HG03159 (cell line): Measurements from ENCODE around the gene PRMT2.
"Not testable (repeated sequence)": the region's sequence is repeated elsewhere in the genome, so short reads cannot be mapped to it uniquely, and the experiment has no call there.

Source experiments
- ATAC-seq: cut with Tn5 transposase; IDR thresholded peaks from one replicate; pipeline ENCODE4 v1.9.1; 2021; ENCODE audit warnings: mild to moderate bottlenecking, moderate library complexity; ENCODE audit not compliant: unreplicated experiment

PRMT2 gene

DNA sequence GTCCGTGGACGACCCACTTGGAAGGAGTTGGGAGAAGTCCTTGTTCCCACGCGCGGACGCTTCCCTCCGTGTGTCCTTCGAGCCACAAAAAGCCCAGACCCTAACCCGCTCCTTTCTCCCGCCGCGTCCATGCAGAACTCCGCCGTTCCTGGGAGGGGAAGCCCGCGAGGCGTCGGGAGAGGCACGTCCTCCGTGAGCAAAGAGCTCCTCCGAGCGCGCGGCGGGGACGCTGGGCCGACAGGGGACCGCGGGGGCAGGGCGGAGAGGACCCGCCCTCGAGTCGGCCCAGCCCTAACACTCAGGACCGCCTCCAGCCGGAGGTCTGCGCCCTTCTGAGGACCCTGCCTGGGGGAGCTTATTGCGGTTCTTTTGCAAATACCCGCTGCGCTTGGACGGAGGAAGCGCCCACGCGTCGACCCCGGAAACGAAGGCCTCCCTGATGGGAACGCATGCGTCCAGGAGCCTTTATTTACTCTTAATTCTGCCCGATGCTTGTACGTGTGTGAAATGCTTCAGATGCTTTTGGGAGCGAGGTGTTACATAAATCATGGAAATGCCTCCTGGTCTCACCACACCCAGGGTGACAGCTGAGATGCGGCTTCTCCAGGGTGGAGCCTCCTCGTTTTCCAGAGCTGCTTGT lies 32.4 kb downstream of the PRMT2 start:
- ATAC-seq = no peak

DNA sequence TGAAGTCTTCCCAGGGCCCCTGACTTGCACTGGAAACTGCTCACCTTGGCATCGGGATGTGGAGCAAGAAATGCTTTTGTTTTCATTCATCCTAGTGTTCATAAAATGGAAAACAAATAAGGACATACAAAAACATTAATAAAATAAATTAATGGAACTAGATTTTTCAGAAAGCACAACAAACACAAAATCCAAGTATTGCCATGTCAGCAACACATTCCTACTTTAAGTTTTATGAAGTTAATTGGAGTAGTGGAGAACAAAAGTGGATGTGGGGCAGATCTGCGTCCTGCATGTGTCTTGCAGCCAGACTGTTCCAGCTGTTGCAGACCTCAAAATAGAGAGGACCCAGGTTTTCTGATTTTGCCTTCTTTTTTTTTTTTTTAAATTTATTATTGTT lies 32.9 kb downstream of the PRMT2 start:
- no peak for ATAC-seq

DNA sequence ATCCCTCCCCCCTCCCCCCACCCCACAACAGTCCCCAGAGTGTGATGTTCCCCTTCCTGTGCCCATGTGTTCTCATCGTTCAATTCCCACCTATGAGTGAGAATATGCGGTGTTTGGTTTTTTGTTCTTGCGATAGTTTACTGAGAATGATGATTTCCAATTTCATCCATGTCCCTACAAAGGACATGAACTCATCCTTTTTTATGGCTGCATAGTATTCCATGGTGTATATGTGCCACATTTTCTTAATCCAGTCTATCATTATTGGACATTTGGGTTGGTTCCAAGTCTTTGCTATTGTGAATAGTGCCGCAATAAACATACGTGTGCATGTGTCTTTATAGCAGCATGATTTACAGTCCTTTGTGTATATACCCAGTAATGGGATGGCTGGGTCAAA lies 33.4 kb downstream of the PRMT2 start:
- ATAC-seq = not testable (repeated sequence)

DNA sequence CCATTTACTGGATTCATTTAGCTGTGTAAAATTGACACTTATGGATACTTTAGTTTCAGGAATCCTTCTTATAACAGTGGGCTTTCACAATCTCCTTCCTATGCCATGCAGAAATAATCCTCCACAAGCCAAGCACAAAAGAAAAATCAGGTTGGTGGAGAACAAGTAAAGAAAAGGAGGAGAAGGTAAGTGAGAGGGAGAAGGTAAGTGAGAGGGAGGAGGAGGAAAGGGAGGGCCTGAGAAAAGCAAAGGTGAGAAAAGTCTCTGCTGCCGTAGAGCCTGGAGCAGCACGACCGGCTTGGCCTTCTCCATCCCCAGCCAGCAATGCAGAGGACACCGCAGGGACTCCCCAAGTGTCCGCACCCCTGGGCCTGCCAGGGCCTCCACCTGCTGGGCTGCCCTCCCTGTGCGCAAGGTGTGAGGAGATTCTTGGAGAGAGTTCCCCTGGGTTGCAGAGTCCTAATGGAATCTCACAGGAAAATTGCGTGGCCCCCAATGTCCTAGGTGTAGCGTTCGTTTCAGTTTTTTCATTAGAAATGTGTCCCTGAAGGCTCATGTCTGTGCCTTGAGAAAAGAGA lies 39.0 kb downstream of the PRMT2 start:
- ATAC-seq = no peak

DNA sequence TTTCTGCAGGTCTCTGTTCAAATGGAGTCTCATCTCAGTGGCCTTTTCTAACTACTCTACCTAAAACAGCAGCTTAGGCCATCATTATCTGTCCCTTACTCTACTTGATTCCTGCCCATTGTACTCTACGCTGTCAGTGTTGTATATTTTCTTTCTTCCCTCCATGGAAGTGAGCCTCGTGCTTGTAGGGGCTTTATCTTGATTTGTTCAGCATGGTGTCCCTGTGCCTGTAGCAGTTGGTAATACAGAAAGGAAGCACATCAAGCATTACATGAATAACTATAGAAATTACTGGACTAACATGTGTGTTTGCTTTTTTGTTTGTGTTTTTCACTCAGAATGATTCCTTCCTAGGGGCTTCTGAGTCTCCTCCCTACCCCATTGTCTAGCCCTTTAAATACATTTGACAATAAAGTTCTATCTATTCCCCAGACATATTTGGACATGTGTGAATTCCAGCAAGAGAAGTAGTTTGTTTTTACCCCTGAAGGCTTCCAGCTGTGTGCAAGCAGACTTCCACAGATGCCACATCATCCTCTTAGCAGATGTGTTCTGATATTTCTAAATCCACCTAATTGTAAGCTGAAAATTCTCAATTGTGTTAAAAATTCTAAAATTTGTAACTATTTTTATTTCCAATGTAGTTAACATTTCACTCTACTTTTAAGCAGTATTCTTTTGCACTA lies 40.3 kb downstream of the PRMT2 start:
- no peak for ATAC-seq

DNA sequence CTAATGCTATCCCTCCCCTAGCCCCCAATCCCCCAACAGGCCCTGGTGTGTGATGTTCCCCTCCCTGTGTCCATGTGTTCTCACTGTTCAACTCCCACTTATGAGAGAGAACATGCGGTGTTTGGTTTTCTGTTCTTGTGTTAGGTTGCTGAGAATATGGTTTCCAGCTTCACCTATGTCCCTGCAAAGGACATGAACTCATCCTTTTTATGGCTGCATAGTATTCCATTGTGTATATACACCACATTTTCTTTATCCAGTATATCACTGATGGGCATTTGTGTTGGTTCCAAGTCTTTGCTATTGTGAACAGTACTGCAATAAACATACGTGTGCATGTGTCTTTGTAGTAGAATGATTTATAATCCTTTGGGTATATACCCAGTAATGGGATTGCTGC lies 41.1 kb downstream of the PRMT2 start:
- not testable (repeated sequence) for ATAC-seq

DNA sequence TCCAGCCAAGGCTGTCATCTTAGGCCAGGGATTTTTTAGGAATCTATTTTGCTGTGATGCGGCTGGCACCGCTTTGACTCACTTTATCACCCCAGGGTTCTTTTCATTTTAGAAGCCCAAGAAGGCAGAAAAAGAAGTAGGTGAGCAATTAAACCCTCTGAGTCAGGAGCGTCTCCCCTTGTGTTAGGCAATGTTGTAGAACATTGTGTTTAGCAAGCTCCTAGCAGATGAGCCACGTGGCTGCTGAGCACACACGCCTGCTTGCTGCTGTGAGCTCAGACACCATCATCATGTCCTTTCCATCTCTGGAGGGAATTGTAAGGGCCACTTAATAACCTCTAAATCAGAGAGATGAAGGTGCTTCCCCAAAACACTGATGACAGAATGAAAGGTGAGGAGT lies 46.1 kb downstream of the PRMT2 start:
- ATAC-seq = not testable (repeated sequence)

DNA sequence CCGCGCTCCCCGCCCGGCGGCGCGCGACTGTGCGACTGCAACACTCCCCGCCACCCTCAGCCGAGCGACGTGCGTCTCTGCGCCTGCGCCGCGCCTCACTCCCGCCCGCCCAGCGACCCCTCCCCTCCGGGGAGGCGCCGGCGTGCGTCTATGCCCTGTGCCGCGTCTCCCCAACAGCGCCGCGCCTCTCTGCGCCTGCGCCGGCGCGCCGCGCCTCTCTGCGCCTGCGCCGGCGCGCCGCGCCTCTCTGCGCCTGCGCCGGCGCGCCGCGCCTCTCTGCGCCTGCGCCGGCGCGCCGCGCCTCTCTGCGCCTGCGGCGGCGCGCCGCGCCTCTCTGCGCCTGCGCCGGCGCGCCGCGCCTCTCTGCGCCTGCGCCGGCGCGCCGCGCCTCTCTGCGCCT lies 63.2 kb downstream of the PRMT2 start:
- not testable (repeated sequence) for ATAC-seq

DNA sequence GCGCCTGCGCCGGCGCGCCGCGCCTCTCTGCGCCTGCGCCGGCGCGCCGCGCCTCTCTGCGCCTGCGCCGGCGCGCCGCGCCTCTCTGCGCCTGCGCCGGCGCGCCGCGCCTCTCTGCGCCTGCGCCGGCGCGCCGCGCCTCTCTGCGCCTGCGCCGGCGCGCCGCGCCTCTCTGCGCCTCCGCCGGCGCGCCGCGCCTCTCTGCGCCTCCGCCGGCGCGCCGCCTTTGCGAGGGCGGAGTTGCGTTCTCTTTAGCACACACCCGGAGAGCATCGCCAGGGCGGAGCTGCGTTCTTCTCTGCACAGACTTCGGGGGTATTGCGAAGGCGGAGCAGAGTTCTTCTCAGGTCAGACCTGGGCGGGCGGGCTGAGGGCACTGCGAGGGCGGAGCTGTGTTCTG lies 63.6 kb downstream of the PRMT2 start:
- not testable (repeated sequence) for ATAC-seq
